GM21786 (cell line): ENCODE results near the gene LEF1.

Source experiments
- ATAC-seq: cut with Tn5 transposase; IDR thresholded peaks from one replicate; pipeline ENCODE4 v1.9.1; 2021; ENCODE audit not compliant: unreplicated experiment

The LEF1 gene

DNA sequence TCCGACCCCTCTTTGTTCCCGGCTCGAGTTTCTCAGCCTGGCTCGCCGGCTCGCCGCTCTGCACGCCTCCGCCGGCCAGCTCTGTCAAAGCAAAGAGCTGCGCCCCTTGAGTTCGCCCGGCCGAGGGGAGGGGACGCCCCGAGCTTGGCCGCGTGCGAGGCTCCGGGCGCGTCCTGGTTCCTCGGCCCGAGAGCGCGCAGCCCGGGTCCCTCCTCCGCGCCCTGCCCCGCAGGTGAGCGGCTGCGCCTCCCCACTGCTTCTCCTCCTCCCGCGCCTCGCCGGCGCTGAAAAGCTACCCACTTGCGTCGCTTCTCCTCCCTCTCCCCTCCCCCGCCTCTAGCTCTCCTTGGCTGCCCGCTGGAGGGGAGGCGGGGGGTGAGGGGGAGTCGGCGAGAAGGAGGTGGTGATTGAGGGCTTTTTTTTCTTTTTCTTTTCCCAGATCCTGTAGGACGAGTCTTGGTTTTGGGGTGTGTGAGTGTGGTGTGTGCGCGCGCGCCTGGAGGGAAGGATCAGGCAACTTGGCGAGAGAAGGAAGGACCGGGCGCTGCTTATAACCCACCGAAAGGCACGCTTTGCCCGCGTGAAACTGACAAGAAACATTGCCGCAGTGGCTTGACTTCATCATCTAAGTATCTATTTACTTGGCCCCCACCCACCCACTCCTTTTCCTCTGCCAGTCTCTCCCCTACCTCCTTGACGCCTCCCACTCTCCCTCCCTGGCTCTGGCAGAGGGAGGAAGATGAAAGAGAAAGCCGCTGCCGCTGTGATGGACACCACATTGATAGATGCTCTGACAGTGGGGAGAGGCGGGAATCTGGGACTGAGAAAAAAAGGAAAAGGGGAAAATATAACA is at the start of gene LEF1:
LEF1 (minus strand) TSS at position 262 of the 853 bp plus-strand sequence. CDS start 1,165 bp downstream, outside the sequence.
- peak; percentile 29 for ATAC-seq

DNA sequence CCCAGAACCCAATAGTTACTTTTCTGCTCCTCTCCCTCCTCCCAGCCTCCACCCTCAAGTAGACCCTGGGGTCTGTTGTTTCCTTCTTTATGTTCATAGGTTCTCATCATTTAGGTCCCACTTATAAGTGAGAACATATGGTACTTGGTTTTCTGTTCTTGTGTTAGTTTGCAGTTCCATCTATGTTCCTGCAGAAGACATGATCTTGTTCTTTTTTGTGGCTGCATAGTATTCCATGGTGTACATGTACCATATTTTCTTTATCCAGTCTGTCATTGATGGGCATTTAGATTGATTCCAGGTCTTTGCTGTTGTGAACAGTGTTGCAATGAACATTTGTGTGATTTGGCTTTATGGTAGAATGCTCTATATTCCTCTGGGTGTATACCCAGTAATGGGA is 47.8 kb upstream of the LEF1 start:
- ATAC-seq, result no peak

- ATAC-seq, result no peak
These were observed 46.3 kb upstream of the LEF1 start for GRCh38 chr4:108215055-108215454.

DNA sequence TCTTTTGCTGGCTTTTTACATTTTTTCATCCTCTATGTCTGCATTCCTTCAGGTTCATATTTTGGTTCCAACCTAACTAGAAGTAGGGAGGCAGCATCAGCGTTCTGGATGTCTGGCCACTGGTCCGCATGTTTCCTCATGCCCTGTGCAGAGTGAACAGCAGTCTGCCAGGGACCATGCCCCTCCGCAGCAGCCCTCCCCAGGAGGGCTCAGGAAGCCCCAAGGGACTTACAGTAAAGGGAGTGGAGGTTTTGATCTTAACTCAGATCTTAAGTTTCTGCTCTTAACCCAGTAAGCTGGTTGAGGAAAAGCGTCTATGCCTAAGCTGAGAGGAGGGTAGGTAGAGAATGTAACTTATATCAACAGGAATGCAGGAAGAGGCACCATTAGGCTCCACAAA is 45.0 kb upstream of the LEF1 start:
- no peak for ATAC-seq

DNA sequence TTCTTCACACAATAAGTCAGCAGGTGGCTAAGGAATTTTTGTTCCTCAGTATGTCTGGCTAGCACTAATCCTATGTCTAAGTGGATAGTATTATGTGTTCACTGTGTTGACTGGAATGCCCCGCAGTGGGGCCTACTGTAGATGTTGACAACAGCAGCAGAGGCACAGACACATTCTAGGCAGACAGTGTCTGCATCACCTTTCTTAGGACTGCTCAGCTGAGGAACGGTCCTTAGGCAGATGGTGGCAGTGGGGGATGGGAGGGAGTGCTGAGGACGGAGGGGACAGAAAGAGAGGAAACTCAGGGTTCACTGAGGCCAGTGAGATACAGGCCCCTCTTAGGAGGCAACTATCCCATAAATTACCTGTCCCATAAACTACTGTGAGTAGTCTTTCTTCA is 44.6 kb upstream of the LEF1 start:
- no peak for ATAC-seq

- ATAC-seq, result no peak
These were observed 42.5 kb upstream of the LEF1 start for GRCh38 chr4:108210989-108211835.

GRCh38 chr4:108209489-108209888 is 40.8 kb upstream of the LEF1 start:
- ATAC-seq, result no peak

DNA sequence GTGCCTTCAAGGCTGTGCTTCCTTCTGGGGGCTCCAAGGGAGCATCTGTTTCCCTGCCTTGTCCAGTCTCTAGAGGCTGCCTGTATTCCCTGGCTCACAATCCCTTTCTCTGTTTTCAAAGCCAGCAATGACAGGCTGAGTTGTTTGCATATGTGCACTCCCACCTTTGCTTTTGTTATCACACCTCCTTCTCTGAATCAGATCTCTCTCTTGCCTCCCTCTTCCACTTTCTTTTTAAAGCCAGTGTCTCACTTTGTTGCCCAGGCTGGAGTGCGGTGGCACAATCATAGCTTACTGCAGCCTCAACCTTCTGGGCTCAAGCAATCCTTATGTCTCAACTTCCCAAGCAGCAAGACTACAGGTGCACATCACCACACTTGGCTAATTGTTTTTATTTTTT is 37.1 kb upstream of the LEF1 start:
- ATAC-seq, result no peak

GRCh38 chr4:108204518-108204917 is 35.8 kb upstream of the LEF1 start:
- no peak for ATAC-seq

- no peak for ATAC-seq
These were observed 34.6 kb upstream of the LEF1 start for GRCh38 chr4:108203377-108203776.

DNA sequence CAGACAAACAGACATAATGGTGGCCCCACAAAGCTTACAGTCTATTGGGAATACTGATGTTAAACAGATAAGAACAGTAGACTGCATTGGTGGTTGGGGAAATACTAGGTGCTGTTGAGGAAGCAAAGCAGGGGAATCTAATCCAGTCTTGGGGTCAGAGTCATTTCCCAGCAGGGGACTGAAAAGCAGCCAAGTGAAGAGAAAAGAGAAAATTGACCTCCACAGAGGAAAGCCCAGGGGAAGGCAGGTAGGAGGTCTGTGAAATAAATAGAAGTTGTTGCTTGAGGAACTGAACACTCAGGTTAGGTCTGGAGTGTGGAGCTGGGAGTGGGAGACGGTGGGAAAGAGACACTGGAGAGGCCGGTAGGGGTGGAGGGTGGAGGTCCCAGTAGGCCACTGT is 33.0 kb upstream of the LEF1 start:
- no peak for ATAC-seq

DNA sequence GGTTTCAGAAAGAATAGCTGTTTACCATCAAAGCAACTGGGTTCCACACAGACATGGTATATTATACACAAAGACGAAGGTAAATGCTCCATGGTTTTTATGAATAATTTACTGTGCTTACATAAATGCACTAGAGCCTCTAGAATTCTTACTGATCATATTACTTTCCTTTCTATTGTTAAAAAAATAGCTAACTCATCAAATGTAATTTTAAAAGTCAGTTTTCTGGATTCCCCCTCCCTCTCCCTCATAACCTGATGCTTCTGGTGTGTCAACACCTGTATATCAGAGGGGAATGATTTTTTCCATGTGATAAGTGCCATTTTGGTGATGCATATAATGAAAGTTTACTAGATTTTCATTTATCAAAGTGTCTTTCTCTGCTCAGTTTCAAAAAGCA is 31.1 kb upstream of the LEF1 start:
- no peak for ATAC-seq

- ATAC-seq, result no peak
These were observed 25.3 kb upstream of the LEF1 start for GRCh38 chr4:108193886-108194672.

GRCh38 chr4:108192935-108193334 is 24.2 kb upstream of the LEF1 start:
- ATAC-seq, result no peak

DNA sequence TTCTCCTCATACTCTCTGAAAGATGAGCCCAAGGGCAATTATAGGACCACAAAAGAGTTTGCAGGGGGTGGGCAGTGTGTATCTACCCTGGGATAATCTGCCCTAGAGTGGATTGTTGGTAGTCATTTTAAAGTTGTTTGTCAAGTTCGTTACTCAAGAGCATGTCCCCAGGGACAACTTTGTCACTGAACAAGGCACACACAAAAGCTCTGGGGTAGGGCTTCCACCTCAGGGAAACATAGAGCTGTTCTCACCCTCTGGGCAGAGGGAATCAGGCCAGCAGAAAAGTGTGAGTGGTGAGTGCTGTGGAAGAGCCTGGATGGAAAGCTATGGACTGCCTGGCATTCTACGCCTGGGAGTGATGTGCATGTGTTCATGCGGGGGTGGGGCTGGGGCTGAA is 23.3 kb upstream of the LEF1 start:
- no peak for ATAC-seq

- no peak for ATAC-seq
These were observed 22.7 kb upstream of the LEF1 start for GRCh38 chr4:108191269-108191914.

DNA sequence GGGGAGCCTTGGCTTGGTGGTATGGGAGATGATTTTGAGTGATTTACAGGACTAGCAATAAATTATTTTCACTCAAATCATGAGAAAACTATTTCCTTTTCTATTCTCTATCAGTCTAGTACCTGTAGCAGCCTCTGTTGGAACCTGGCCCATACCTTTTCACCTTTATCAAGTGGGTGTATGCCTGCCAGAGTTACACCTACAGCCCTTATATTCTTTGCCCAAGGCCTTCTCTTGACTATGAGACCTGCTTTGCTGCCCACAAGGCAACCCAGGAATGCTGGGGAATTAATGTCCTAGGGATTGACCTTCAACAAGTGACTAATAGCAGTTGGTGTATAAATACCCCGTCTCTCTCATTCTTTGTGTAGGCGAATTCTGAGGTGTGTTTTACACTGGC is 20.0 kb upstream of the LEF1 start:
- ATAC-seq, result no peak

GRCh38 chr4:108185252-108185651 is 16.5 kb upstream of the LEF1 start:
- no peak for ATAC-seq

- ATAC-seq, result no peak
These were observed 15.8 kb upstream of the LEF1 start for GRCh38 chr4:108184453-108185049.

DNA sequence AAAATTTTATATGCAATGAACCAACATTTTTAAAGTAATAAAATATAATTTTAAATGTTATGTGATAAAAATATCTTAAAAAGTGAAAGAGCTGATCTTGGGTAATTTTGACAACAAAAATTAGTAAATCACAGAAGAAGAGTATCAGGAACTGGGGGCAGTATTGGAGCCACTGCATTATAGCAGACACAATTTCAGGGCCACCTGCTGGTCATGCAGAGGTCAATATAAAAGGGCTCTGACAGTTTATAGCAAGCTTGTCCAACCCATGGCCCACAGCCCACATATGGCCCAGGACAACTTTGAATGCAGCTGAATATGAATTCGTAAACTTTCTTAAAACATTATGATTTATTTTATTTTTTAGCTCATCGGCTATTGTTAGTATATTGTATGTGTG is 13.0 kb upstream of the LEF1 start:
- peak; percentile 74 for ATAC-seq
